AG04450 (cell line): ENCODE results near the gene RAG2. TPM values are rescaled to one million over a fixed set of nuclear protein-coding genes. Genes with fewer than 3 reads are reported as not detected.
A peak's percentile ranks its signal among the peaks of the same experiment; 100 is the strongest.

Experiments
- CTCF ChIA-PET: fragments of 300-600, 350-600 bp; formaldehyde crosslinking; extraction: SDS; loops from one replicate; lab custom pipeline; 2022; ENCODE audit warnings: antibody characterized with exemption, inconsistent platforms; lab: Charles Lee
- POLR2A ChIA-PET: fragments of 350-600 bp; formaldehyde crosslinking; extraction: SDS; loops from one replicate; lab custom pipeline; 2021; ENCODE audit warnings: antibody characterized with exemption, inconsistent platforms; lab: Yijun Ruan, JAX
- DNase-seq: peaks from one replicate; pipeline ENCODE4 v3.0.0-alpha.2; 2011; ENCODE audit warnings: low read depth, low spot score
- H3K27ac ChIP-seq: one replicate; pipeline ENCODE4 v1.5.1; 2012; ENCODE audit warnings: low read depth, low read length, control low read depth
- H3K27me3 ChIP-seq: one replicate; pipeline ENCODE4 v1.6.0; 2012; ENCODE audit warnings: low read length; ENCODE audit not compliant: control insufficient read depth, insufficient read depth
- H3K4me3 ChIP-seq: 2 replicates; pipeline ENCODE4 v1.5.1; 2011; ENCODE audit warnings: mild to moderate bottlenecking, low read depth, low read length, control low read depth
- H3K9me3 ChIP-seq: 2 replicates; pipeline ENCODE4 v1.5.1; 2012; ENCODE audit warnings: low read length; ENCODE audit not compliant: control insufficient read depth, insufficient read depth
- polyA plus RNA-seq: library from polyadenylated mRNA; depleted of rRNA; stranded (reverse); fragments of >200 nt; gene quantifications from 2 replicates; pipeline ENCODE4 v1.2.3, GENCODE V29; 2011
- TF ChIP-seq, protein P1 (sequence below): IDR thresholded peaks from 2 replicates; pipeline ENCODE4 v1.5.1; 2011; ENCODE audit warnings: low read depth, low read length, control low read depth, inconsistent platforms

RAG2 gene
- polyA plus RNA-seq, 1 experiment, result not detected

DNA sequence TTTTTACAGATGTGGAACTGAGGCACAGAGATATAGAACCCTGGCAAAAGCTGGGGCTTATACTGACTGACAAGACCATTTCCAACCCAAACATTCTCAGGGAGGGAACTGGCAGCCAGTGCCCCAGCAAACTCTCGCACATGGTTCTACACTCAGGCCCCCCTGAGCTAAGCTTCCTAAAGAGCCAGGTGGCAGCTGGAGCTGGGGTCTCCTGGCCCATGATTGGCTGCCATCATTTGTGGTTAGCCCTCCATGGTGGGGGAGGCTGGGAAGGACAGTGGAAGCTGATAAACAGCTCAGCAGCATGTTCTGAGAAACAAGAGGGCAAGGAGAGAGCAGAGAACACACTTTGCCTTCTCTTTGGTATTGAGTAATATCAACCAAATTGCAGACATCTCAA lies 30.3 kb downstream of the RAG2 start, which contains the start of gene RAG1:
RAG1 (plus strand) TSS at position 314 of the 400 bp plus-strand sequence. CDS start 5,298 bp downstream, outside the sequence.
- POLR2A ChIA-PET, result no interaction called here
- H3K4me3 ChIP-seq, result no peak within 1 kb of the TSS
- DNase-seq, result no peak
- H3K9me3 ChIP-seq, result no peaks in the 10 kb centered on the region
- TF ChIP-seq, protein P1, sequence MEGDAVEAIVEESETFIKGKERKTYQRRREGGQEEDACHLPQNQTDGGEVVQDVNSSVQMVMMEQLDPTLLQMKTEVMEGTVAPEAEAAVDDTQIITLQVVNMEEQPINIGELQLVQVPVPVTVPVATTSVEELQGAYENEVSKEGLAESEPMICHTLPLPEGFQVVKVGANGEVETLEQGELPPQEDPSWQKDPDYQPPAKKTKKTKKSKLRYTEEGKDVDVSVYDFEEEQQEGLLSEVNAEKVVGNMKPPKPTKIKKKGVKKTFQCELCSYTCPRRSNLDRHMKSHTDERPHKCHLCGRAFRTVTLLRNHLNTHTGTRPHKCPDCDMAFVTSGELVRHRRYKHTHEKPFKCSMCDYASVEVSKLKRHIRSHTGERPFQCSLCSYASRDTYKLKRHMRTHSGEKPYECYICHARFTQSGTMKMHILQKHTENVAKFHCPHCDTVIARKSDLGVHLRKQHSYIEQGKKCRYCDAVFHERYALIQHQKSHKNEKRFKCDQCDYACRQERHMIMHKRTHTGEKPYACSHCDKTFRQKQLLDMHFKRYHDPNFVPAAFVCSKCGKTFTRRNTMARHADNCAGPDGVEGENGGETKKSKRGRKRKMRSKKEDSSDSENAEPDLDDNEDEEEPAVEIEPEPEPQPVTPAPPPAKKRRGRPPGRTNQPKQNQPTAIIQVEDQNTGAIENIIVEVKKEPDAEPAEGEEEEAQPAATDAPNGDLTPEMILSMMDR, result no peak
- peaks cover 24% of the 10 kb centered on the region for H3K27me3 ChIP-seq
- H3K27ac ChIP-seq, result no peak within 1 kb of the TSS
- CTCF ChIA-PET, result interaction anchor here (1.1 kb wide), 1 partner anchor 179 kb away, joined by 8 read pairs; no protein-coding TSS in a partner anchor

DNA sequence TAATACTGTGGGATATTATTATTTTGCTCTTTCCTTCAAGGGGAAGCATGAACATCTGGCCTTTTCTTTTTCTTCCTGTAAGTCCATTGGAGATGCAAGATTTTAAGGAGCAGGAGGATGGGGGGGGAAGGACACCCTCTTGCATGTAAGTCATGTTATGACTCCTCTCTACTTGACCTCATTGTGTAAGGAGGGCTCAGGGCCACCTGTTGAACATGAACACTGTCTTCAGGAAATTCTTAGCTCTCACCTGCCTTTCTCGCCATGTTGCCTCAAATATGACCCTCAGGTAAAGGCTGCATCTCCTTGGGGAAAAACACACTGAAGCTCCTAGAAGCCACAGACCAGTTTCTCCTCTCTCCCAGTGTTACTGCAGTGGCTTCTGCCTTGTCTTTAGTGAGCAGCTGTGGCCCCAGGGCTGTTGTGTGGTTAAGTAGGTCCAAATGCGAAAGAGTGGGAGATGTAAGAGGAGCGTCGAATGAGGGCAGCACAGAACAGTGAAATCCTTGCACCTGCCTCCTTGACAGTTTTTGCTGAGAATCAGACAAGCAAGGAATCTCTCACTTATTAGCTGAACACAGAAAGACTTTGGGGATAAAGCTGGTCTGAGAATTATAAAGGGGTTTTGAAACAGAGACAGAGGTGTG lies 31.5 kb downstream of the RAG2 start:
- no peaks in the 10 kb centered on the region for H3K9me3 ChIP-seq
- DNase-seq, result no peak
- POLR2A ChIA-PET, result no interaction called here
- no peak overlapping the region for H3K4me3 ChIP-seq
- CTCF ChIA-PET, result interaction anchor here (2.2 to 7.5 kb wide), 4 partner anchors 8 to 181 kb away, joined by 10 to 199 read pairs (median 105); no protein-coding TSS in a partner anchor
- H3K27me3 ChIP-seq, result peaks cover 20% of the 10 kb centered on the region
- H3K27ac ChIP-seq, result no peak overlapping the region
- TF ChIP-seq, protein P1, result no peak

DNA sequence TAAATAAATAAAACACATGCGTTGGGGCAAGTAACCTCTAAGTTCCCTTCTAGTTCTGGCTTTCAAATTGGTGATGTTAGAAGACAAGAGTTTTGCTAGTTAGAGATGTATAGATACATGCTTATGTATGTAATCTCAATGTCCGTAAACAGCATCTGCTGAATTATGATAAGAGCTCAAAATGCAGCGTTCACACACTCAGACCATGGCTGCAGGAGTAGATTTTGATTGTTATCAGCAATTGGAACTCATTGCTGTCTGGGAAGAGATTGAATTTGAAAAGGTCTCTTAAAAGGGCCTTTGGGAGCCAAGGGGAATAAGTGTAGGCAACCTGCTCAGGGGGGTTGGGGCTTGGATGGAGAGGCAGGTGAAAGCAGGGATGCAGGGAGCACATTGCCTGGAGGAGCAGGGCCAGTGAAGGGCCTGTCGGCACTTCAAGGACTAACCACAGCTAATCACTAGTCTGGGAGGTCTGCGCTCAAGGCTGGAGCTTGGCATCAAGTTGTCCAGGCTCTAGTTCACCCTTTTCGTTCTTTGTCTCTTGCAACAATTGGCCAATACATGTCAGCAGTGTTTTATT lies 32.9 kb downstream of the RAG2 start:
- TF ChIP-seq, protein P1, result no peak
- Histone ChIP-seq H3K27me3 (peaks cover 16% of the 10 kb centered on the region), H3K27ac (no peak overlapping the region), H3K9me3 (no peaks in the 10 kb centered on the region), H3K4me3 (no peak overlapping the region)
- no peak for DNase-seq
- POLR2A ChIA-PET, result no interaction called here
- CTCF ChIA-PET, result interaction anchor here (0.5 to 7.5 kb wide), 36 partner anchors 10 to 501 kb away, joined by 3 to 199 read pairs (median 7); partner anchors contain the start of gene IFTAP

DNA sequence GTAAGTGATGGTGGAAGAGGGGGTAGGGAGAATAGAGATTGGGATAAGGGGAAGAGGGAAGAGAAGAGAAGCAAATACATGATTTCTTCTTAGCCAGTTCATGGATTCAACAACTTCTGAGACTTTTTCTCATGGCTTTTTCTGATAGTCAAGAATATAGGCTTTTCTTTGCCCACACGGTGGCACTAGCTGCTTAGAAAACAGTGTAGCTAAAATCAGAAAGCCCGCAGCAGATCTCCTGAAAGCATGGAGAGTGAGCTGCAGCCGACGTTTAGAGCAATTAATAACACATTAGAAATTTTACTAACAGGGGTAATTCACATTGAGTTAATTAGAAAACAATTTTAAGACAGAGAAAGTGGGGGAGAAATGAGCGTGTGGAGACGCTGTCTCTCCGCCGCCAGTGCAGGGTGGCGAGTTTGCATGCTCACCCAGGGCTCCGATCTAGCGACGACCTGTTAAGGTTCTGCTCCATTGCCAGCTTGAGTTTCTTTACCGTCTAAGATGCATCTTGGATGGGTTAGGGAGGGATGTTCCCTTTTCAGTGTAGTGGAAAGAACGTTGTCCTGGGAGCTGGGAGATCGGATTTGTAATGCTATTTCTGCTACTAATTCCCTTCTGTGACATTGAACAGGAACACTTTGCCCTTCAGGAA lies 33.5 kb downstream of the RAG2 start:
- H3K9me3 ChIP-seq, result no peaks in the 10 kb centered on the region
- ChIA-PET CTCF (interaction anchor here (0.6 to 7.5 kb wide), 41 partner anchors 10 to 327 kb away, joined by 3 to 199 read pairs (median 6); partner anchors contain the start of gene IFTAP), POLR2A (no interaction called here)
- no peak overlapping the region for H3K27ac ChIP-seq
- TF ChIP-seq, protein P1, result peak; percentile 76
- peak; percentile 11 for DNase-seq
- H3K4me3 ChIP-seq, result peak overlapping the region; percentile 18; the same call in 1 of the 2 replicates
- peaks cover 16% of the 10 kb centered on the region for H3K27me3 ChIP-seq
